NCI-H526 treated with DMSO at 0.1 percent for 48 hours (cell line): ENCODE data around the gene CDC42EP3.

Source experiments
- DNase-seq: peaks from one replicate; lab custom pipeline; 2025; lab: John Stamatoyannopoulos, UW

The CDC42EP3 gene

DNA sequence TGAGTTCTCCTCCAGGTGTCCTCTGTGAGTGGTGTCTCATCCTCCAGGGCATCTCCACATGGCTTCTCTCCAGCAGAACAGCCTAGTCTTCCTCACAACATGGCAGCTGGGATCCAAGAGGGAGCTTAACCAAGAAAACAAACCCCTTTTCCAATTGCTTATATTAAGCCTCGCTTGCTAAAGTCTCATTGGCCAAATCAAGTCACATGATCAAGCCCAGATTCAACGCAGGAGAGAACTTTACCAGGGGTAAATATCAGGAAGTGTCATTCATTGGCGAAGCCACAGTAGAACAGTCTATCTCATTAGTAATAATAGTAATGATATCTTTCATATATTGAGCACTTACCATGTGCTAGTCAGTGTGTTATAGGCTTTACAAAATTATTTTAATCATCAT lies 53.1 kb downstream of the CDC42EP3 start:
- no peak for DNase-seq

DNA sequence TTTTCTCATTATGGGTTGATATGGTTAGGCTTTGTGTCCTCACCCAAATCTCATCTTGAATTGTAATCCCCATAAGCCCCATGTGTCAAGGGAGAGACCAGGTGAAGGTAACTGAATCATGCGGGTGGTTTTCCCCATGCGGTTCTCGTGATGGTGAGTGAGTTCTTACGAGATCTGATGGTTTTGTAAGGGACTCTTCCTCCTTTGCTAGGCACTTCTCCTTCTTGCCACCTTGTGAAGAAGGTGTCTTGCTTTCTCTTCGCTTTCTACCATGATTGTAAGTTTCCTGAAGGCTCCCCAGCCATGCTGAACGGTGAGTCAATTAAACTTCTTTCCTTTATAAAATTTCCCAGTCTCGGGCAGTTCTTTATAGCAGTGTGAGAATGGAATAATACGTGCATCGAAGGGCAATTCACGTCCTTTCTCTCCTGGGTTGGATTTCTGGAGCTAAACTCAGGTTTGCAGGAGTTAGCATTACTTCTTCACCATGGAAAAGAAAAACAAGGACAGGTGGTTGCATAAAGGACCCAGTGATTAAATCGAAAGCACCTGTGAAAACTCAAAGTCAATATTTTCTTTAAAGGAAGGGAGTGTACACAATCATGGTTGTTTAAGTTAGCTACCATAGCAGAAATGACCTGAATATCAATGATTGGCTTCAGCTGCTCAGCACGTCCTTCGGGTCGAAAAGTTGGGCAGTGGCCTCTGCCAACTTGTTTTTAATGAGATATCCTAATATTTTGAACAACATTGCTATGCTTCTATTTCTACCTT lies 54.1 kb downstream of the CDC42EP3 start:
- DNase-seq = no peak

DNA sequence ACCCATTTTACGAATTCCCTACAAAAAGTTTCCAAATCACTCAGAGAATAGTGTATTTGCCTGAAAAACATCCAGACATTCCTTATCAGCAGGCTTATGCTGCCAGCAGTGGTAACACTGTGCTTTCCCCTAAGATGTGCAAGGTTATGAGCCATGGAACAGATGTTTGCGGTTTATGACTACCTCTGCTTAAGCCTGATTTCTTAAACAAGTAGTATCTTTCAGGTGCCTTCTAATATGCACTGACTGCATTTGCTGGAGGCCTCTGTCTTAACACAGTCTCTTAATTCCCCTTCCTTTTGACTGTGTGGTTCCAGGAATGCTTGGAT lies 54.8 kb downstream of the CDC42EP3 start:
- no peak for DNase-seq

DNA sequence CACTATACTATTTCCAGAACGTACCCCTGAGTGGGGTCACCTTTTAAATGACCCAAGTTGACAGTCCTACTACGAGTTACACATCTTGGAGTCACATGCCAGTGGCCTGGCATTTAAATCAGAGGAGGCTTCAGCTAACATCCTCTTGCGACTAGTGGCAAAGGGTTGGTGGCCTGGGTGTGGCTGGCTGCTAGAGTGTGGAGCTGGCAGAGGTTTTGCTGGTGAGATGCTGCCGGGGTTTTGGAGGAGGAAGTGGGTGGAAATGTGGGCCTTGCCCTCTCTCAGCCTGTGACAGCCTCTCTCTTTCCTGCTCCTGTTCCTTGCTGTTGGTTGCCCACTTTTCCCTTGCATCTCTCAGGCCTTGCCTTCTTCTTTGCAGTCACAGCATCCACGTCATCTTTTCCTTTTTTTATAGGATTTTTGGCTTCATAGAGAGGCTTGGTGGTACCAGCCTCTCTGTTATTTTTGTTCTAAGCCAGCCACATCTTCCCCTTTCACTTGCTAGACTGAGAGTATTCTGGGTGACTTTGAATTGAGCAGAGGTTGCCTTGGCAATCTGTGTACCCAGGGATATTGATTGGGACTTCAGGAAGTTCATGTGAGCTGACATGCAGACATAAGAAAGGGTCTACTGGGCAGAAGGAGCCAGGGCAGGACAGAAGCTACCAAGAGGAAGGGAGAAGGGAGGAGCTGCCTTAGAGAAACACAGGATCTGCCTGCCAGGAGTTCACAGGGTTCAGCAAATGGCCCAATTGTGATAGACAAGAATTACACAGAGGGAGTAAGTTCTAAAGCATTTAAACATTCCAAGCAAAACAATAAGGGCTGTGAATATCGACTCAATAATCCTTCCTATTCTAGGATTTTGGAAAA lies 55.4 kb downstream of the CDC42EP3 start:
- no peak for DNase-seq

DNA sequence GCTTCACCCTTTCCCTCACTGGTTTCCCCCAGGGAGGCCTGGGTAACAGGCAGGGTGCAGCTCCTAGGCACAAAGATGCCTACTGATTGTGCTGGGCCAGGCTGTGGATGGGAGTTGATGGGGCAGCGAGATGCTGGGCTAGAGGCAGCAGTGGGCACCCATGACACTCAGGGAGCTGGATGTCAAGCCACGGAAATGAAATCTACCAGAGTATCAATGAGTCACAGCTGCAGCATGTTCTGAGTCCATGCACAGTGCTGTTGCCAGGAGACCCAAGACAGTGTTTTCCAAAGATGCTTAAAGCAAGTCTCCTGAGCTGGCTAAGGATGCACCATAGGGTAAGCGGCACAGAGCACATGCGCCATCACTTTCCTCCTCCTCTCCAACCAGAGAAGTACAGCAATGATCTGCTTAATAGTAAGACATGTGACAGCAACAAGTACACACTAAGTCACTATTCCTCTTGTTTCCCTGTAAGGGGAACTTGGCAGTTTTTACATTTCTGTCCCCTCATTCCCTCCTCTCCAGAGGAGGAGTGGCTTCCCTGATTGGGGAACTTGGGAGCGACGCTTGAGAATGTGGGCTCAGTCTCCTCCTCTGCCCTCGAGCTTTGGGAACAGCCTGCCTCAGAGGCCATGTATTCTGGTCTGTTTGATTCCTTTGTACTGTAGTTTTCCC lies 57.2 kb downstream of the CDC42EP3 start:
- DNase-seq = no peak

DNA sequence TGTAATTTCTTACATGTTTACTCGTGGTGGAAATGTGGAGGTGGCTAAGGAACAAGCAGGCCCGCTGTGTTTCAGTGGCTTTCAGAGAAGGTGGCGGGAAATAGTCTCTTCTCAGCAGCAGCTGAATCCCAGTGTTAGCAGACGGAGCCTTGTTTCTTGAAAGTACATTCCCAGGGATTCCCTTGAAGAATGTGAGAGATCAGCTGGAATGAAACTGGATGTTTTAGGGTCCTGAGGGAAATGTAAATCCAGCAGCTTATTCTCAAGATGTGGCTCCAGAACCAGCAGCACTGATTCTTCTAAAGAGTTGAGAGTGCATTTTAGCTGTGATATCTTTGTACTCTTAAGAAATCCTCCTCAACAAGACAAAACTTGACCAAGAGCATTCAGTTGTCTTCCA lies 59.1 kb downstream of the CDC42EP3 start:
- DNase-seq = no peak

DNA sequence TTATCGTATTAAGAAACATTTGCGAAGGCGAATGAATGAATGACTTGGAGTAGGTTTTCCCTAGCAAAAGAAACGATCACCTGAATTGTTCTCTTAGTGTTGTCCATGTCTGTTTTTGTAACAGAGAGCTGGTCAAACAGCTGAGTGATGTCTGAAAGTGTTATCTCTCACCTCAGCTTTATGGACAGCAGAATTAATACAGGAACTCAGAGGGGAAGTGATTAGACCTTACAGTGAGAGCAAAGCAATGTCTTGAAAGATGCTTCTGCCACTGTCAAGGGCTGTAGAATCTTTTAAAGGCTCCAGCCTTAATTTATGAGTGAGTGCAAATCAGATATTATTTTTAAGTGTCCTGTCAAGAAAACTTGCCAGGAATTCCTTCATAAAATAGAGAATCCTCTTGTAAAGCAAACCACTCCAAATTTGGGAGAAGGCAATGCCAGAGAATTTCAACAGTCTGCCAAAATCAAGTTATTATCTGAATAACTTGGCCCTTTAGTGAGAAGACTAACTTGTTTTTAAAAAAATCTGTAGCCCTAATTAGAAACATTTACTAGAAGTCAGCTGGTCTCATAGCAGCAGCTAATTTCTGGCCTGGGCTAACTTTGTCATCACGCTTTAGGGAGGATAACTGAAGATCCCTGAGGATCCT lies 60.7 kb downstream of the CDC42EP3 start:
- no peak for DNase-seq

DNA sequence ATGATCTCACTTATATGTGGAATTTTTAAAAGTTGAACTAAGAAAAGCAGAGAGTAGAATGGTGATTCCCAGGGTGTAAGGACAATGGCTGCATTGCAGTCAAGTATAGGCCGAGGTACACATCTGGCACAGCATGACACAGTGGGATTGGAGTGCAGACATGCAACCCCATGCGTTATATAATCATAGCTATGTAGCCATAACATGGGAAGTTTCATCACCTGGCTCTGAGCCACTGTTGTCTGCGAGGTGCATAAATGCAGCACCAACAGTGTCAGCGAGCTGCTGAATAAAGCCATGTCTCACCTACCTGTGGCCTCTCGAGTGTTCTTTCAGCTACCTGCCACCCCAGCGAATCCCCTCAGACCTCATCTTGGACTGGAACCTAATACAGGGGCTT lies 61.7 kb downstream of the CDC42EP3 start:
- no peak for DNase-seq

DNA sequence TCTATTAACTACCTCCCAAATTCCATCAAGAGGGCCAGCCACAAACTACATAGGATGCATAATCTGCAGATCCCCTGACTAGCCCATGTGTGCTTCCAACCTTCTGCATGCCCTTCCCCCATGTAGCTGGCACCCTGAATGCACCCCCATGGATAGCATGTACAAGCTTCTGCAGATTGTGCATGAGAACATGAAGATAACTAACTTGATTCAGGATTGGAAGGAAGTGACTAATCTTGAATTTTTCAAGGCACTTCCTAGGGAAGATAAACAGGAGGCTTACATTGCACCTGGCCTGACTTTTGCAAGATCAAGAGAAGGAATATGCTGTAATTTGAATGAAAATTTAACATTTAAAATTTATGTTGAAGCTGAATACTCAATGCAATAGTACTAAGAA lies 66.7 kb downstream of the CDC42EP3 start:
- DNase-seq = no peak

DNA sequence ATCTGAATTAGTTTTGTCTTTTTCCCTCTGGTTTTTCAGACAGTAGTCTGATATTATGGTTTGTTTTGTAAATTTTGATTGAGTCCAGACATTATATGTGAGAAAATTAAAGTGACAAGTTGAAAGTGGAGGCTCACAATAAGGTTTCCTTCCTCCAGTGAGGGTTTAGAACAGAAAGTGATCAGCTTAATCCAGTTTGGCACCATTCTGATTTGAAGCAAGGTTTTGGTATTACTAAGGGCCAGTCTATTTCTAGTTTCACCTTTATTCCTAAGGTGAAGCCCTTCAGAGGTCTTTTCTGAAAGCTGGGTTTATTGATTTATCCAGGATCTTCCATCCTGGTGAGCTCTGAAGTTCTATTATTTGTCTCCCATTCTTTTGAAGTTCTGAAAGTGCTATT lies 68.7 kb downstream of the CDC42EP3 start:
- no peak for DNase-seq

DNA sequence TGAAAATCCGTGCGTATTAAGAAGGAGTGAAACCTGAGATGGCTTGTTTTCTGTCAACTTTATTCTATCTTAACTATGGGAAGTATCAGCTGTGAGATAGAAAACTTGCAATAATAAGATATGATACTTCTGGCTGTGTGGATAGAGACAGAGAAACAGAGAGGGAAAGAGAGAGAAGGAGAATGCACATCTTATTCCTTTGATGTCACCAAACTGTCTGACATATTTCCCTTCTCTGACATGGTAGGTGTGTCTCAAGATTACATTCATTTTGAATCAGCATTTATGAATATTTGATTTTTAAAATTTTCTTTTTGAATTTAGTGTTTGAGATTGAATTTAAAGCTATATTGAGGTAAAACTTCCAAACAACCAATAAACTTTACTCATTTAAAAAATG lies 69.4 kb downstream of the CDC42EP3 start:
- no peak for DNase-seq

DNA sequence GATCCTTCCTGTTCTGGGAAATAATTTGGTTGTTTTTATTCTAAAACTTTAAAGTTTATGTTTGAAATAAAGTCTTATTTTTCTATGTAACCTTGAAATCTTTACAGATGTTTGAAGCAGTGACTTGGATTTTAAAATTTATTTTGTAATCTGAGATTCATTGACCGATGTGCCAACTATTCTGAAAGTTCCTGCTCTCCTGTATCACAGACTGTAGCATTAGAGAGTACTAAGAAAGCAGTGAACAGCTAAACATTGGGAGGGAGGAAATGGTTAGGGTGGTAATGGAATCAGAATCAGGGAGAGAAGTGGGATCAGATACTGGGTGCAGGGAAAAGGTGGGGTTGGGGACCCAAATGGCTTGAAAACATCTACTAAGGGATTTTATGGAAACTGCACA lies 69.9 kb downstream of the CDC42EP3 start:
- DNase-seq = no peak

DNA sequence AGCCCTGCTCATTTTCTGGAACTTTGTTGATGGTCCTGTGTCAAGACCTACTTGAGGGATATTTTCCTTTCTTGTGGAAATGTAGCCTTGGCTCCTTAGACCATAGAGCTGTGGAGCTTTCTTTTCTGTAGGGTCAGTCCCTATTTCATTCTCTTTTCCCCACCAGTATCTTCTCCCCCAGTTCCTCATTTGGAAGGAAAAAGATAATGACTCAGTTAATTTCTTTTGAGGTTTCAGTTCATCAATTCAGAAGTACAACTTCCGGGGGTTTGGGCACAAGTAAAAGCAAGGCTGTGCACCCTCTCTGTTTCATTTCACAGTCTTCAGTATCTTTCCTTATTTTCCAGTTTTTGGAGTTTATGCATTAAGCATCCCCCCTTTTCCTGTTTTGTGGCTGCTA lies 70.7 kb downstream of the CDC42EP3 start:
- DNase-seq = no peak

DNA sequence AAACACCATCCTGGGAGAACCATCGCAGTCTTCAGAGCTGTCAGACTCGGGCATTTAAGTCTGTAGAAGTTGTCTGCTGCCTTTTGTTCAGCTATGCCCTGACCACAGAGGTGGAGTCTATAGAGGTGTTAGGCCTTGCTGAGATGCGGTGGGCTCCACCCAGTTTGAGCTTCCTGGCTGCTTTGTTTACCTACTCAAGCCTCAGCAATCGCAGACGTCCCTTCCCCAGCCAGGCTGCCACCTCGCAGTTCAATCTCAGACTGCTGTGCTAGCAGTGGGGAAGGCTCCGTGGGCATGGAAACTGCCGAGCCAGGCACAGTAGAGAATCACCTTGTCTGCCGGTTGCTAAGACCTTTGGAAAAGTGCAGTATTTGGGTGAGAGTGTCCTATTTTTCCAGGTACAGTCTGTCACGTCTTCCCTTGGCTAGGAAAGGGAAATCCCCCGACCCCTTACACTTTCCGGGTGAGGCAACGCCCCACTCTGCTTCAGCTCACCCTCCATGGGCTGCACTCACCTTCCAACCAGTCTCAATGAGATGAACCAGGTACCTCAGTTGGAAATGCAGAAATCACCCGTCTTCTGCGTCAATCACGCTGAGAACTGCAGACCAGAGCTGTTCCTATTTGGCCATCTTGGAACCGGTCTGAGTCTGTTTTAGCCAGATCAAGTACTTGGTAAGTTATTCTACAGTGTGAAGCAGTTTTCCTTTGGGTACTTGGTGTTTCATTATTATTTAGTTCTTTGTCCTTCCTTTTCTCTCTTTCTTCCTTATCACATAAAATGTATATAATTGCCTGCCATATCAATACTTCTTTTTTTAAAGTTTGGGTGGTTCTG lies 71.5 kb downstream of the CDC42EP3 start:
- no peak for DNase-seq

DNA sequence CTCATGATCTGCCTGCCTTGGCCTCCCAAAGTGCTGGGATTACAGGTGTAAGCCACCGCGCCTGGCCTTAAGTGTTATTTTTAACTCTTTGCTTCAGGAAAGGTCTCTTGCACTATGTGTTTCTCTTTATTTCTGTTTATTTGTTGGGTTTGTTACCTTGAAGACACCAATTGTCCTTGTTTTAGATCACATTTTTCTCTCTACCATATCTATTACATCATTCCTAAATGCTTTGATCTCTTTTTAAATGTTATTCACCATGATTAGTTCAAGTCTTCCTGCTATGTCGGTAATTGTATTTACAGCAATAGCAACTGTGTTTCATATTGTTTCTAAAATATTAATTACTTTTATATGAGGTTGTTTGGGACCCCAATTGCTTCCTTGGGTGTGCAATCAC lies 77.7 kb downstream of the CDC42EP3 start:
- no peak for DNase-seq

DNA sequence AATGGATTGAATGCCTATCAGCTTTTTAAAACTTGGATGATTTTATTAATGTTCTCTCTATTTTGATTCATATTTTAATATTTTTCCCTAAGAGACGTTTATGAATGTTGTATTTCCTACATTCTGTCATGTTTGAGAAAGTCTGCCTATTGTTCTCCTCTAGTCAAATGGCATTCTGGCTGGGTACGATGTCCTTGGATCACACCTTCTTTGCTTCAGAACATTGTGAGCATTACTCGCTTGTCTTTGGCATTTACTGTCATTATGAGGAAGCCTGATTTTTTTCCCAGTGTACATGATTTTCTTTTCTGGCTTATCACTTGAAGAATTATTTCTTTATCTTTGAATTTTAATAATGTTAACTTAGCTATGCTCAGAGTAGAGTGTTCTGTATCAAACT lies 78.4 kb downstream of the CDC42EP3 start:
- no peak for DNase-seq
